H1 (cell line): Measurements from ENCODE around the gene TRIM68.

ENCODE experiments used
- BCL11A ChIP-seq, 2 experiments: IDR thresholded peaks; one replicate each; pipeline ENCODE4 v1.6.1; 2011; ENCODE audit warnings: low read depth in 2 of 2, low read length in 2 of 2, mild to moderate bottlenecking in 2 of 2
- BRCA1 ChIP-seq: IDR thresholded peaks from 2 replicates; pipeline ENCODE4 v1.6.1; 2012; ENCODE audit warnings: low read depth, low read length, improper control_type of control experiment
- EP300 ChIP-seq, 2 experiments: IDR thresholded peaks; 1 replicate in 1 of 2; 2 replicates in 1 of 2; pipeline ENCODE4 v1.6.1; 2011 to 2012; ENCODE audit warnings: low read depth in 2 of 2, low read length in 2 of 2, mild to moderate bottlenecking in 2 of 2, borderline replicate concordance in 1 of 2, inconsistent platforms in 1 of 2, moderate library complexity in 1 of 2
- NRF1 ChIP-seq: IDR thresholded peaks from 2 replicates; pipeline ENCODE4 v1.6.1; 2011; ENCODE audit warnings: mild to moderate bottlenecking, low read depth, low read length, improper control_type of control experiment
- POLR2A ChIP-seq, 2 experiments: IDR thresholded peaks; 1 replicate in 1 of 2; 2 replicates in 1 of 2; pipeline ENCODE4 v1.6.1; 2011; ENCODE audit warnings: low read depth in 2 of 2, low read length in 2 of 2, mild to moderate bottlenecking in 2 of 2; ENCODE audit errors: control extremely low read depth in 1 of 2
- TF ChIP-seq, protein P1 (sequence below), 3 experiments: IDR thresholded peaks; 1 replicate in 2 of 3; 2 replicates in 1 of 3; pipeline versions ENCODE4 v1.5.1 to v1.6.1; 2011; ENCODE audit warnings: low read length in 3 of 3, mild to moderate bottlenecking in 3 of 3, inconsistent platforms in 2 of 3, low read depth in 1 of 3, moderate library complexity in 1 of 3; ENCODE audit not compliant: insufficient read depth in 1 of 3; ENCODE audit errors: control extremely low read depth in 1 of 3
- TF ChIP-seq, protein P2 (sequence below): IDR thresholded peaks from 2 replicates; pipeline ENCODE4 v1.6.1; 2012; ENCODE audit warnings: inconsistent platforms
- TF ChIP-seq, protein P3 (sequence below): IDR thresholded peaks from 2 replicates; pipeline ENCODE4 v1.6.1; 2011; ENCODE audit warnings: low read length, improper control_type of control experiment

GRCh38 chr11:4610258-4610935, 2.4 kb upstream of the TRIM68 start:
- no peak for TF ChIP-seq EP300 (IDR thresholded peaks at IDR 0.05; ENCODE audit: borderline replicate concordance in 1 of 2, low read depth in 2 of 2, low read length in 2 of 2)
- TF ChIP-seq NRF1, result no peak
- TF ChIP-seq, protein P1, sequence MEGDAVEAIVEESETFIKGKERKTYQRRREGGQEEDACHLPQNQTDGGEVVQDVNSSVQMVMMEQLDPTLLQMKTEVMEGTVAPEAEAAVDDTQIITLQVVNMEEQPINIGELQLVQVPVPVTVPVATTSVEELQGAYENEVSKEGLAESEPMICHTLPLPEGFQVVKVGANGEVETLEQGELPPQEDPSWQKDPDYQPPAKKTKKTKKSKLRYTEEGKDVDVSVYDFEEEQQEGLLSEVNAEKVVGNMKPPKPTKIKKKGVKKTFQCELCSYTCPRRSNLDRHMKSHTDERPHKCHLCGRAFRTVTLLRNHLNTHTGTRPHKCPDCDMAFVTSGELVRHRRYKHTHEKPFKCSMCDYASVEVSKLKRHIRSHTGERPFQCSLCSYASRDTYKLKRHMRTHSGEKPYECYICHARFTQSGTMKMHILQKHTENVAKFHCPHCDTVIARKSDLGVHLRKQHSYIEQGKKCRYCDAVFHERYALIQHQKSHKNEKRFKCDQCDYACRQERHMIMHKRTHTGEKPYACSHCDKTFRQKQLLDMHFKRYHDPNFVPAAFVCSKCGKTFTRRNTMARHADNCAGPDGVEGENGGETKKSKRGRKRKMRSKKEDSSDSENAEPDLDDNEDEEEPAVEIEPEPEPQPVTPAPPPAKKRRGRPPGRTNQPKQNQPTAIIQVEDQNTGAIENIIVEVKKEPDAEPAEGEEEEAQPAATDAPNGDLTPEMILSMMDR (IDR thresholded peaks at IDR 0.05; ENCODE audit: control extremely low read depth in 1 of 3, insufficient read depth in 1 of 3, low read depth in 1 of 3, low read length in 3 of 3), result no peak
- TF ChIP-seq POLR2A (IDR thresholded peaks at IDR 0.05; ENCODE audit: control extremely low read depth in 1 of 2, low read depth in 2 of 2, low read length in 2 of 2), result no peak
- no peak for TF ChIP-seq BRCA1
- TF ChIP-seq, protein P2, sequence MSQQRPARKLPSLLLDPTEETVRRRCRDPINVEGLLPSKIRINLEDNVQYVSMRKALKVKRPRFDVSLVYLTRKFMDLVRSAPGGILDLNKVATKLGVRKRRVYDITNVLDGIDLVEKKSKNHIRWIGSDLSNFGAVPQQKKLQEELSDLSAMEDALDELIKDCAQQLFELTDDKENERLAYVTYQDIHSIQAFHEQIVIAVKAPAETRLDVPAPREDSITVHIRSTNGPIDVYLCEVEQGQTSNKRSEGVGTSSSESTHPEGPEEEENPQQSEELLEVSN, result no peak
- TF ChIP-seq, protein P3, sequence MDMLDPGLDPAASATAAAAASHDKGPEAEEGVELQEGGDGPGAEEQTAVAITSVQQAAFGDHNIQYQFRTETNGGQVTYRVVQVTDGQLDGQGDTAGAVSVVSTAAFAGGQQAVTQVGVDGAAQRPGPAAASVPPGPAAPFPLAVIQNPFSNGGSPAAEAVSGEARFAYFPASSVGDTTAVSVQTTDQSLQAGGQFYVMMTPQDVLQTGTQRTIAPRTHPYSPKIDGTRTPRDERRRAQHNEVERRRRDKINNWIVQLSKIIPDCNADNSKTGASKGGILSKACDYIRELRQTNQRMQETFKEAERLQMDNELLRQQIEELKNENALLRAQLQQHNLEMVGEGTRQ, result no peak
- TF ChIP-seq BCL11A (IDR thresholded peaks at IDR 0.05; ENCODE audit: low read depth in 2 of 2, low read length in 2 of 2), result no peak
